ENCODE results near the gene RELL1.

Gene RELL1

GRCh38 chr4:37687681-37688080 is 1.5 kb upstream of the RELL1 start:
- no peak for DNase-seq (ENCODE audit: low read depth)
- TF ChIP-seq CTCF (IDR thresholded peaks at IDR 0.05; ENCODE audit: low read depth, low read length, missing control alignments), result no peak
- no peak overlapping the region for H3K4me3 ChIP-seq (ENCODE audit: low read depth, low read length)
- in situ Hi-C loops (cut with HindIII; ENCODE audit: low sequenced_read_pairs), result no loop called here

- TF ChIP-seq CTCF (IDR thresholded peaks at IDR 0.05; ENCODE audit: low read depth, low read length, missing control alignments), result no peak
- no peak for DNase-seq (ENCODE audit: low read depth)
- H3K4me3 ChIP-seq (ENCODE audit: low read depth, low read length), result peak overlapping the region; percentile 86
- in situ Hi-C loops (cut with HindIII; ENCODE audit: low sequenced_read_pairs), result no loop called here
Observed at GRCh38 chr4:37687194-37687562, 1.0 kb upstream of the RELL1 start.

GRCh38 chr4:37685823-37686372 is 278 bp downstream of the RELL1 start:
- DNase-seq (ENCODE audit: low read depth), result no peak
- in situ Hi-C loops (cut with HindIII; ENCODE audit: low sequenced_read_pairs), result no loop called here
- H3K4me3 ChIP-seq (ENCODE audit: low read depth, low read length), result peak overlapping the region; percentile 86
- TF ChIP-seq CTCF (IDR thresholded peaks at IDR 0.05; ENCODE audit: low read depth, low read length, missing control alignments), result no peak

- in situ Hi-C loops (cut with HindIII; ENCODE audit: low sequenced_read_pairs), result no loop called here
- TF ChIP-seq CTCF (IDR thresholded peaks at IDR 0.05; ENCODE audit: low read depth, low read length, missing control alignments), result no peak
- no peak for DNase-seq (ENCODE audit: low read depth)
- H3K4me3 ChIP-seq (ENCODE audit: low read depth, low read length), result peak overlapping the region; percentile 86
Observed at GRCh38 chr4:37685161-37685822, 884 bp downstream of the RELL1 start.

- in situ Hi-C loops (cut with HindIII; ENCODE audit: low sequenced_read_pairs), result no loop called here
- no peak for DNase-seq (ENCODE audit: low read depth)
- H3K4me3 ChIP-seq (ENCODE audit: low read depth, low read length), result no peak overlapping the region
- no peak for TF ChIP-seq CTCF (IDR thresholded peaks at IDR 0.05; ENCODE audit: low read depth, low read length, missing control alignments)
Observed at GRCh38 chr4:37684154-37684553, 2.0 kb downstream of the RELL1 start.

GRCh38 chr4:37682701-37683401 is 3.3 kb downstream of the RELL1 start:
- peak; percentile 6 for TF ChIP-seq CTCF (IDR thresholded peaks at IDR 0.05; ENCODE audit: low read depth, low read length, missing control alignments)
- in situ Hi-C loops (cut with HindIII; ENCODE audit: low sequenced_read_pairs), result no loop called here
- no peak overlapping the region for H3K4me3 ChIP-seq (ENCODE audit: low read depth, low read length)
- no peak for DNase-seq (ENCODE audit: low read depth)
